Measurements from ENCODE around the gene RFT1. TPM values are rescaled to one million over a fixed set of nuclear protein-coding genes. Genes with fewer than 3 reads are reported as not detected.

RFT1 gene
- total RNA-seq: 9.1 TPM

GRCh38 chr3:53130179-53131061 lies at the start of gene RFT1:
Gene RFT1 (minus strand): TSS chr3:53130435. CDS start chr3:53130400, 35 bp downstream.
- DNase-seq: peak; percentile 99

DNA sequence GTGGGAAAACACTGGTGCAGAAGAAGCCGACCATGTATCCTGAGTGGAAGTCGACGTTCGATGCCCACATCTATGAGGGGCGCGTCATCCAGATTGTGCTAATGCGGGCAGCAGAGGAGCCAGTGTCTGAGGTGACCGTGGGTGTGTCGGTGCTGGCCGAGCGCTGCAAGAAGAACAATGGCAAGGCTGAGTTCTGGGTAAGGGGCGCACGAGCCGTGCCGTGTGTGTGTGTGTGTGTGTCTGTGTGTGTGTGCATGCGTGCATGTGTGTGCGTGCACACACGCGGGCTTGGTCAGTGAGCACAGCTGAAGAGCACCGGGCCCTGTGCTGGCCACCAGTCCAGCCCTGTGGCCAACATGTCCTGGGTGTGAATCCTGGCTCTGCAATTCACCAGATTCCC lies 49.3 kb upstream of the RFT1 start:
- no peak for DNase-seq

- DNase-seq: no peak
Measured at GRCh38 chr3:53178246-53178645, 48.0 kb upstream of the RFT1 start.

DNA sequence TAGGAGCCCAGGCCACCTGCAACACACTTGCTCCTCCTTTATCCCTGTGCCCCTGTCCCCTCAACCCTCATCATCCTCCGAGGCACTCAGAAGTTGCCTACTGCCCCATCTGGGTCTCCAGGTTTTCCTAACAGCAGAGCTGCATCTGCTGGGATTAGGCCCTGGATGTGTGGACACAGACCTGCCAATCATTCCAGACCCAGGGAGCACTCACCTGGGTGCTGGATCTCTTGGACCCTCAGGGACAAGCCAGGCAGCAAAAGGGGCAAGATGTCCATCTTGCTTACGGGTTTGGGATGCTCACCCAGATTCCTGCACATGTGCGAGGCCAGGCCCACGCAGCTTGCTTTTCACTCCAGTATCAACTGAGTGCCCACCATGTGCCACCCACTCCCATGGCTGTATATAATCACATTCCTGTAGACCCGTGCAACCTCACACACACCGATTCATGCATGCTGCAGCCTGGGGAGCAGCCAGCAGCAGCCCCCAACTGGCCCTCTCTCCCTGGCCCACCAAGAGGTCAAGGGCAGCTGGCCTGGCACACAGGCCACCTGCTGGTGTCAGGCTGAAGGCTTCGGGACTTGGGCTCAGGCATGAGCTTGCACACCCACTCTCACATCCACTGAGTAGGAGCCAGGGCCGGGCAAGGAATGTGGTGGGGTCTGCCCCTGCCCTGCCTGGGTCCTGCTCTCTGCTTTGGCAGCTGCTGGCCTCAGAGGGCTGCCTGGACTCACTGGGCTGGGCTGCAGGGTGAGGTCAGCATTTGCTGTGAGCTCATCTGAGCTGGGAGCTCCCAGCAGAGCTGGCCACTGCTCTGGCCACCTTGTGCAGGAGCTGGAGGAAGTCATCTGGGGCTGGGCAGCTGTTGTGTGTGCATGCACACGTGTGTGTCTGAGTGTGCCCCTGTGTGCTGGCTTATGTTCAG lies 45.6 kb upstream of the RFT1 start:
- DNase-seq: no peak

GRCh38 chr3:53174346-53175250 lies 44.4 kb upstream of the RFT1 start:
- DNase-seq: no peak

DNA sequence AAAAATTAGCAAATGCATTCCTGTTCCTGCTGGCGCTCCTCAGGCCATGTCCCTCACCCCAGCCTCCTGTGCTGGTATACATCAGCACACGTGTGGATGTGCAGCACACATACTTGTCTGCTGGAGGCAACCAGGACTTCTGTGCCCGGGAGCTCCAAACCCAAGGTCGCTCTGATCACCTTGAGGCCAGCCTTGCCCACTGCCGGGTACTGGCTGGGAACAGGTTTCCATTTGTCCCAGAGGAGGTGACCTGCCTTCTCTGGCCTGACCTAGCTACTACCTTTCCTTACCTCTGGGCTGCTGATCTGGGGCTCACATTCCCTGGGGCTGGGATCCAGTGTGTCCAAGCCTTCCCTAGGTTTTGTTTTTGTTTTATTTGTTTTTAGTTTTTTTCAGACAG lies 42.9 kb upstream of the RFT1 start:
- DNase-seq: no peak

- DNase-seq: no peak
Measured at GRCh38 chr3:53171827-53172505, 41.7 kb upstream of the RFT1 start.

DNA sequence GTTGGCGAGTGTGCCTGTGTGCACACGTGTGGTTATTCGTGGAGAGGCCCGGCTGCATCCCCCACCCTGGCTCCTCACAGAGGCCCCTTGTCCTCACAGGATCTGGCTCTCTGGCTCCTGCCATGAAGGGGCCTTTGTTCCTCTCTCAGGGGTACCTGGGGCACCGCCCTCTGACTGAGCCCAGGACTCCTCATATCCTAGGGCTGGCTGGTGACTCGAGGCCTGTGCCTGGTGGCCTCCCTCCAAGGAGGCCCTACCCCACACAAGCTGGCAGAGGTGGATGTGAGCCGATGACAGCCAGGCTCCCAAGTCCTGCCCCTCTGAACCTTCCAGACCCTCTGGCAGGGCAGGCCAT lies 40.8 kb upstream of the RFT1 start:
- no peak for DNase-seq

- no peak for DNase-seq
Measured at GRCh38 chr3:53170325-53171063, 40.3 kb upstream of the RFT1 start.

GRCh38 chr3:53169832-53170324 lies 39.6 kb upstream of the RFT1 start:
- DNase-seq: no peak

GRCh38 chr3:53169045-53169831 lies 39.0 kb upstream of the RFT1 start:
- DNase-seq: no peak

DNA sequence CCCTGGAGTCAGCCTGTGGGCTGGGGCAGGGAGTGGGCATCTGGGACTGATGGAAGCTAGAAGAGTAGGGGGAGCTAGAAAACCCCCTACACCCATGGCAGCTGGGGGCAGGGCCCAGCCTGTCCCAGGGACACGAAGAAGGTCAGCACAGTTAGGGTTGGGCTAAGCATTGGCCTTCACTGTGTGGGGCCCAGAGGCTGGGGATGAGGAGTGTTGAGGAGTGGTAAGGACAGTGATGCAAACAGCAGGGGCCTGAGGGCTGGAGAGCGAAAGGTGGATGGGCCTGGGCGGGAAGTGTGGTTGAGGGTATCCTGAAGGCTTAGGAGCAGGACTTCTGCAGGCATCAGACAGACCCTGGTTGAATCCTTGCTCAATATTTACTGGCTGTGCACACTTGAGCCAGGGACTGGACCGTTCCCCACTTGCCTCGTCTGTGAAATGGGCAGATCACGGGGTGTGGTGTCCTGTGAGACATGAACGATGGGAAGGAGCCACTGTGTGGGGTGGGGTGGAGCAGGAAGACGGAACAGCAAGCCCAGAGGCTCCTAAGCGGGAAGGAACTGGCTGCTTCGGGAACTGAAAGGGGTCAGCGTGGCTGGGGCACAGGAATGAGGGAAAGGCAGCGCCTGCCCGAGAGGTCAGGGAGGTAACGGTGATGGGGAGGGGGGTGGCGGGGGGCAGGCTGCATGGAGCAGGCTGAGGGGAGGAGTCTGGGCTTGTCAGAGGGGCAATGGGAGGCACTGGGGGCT lies 38.1 kb upstream of the RFT1 start:
- DNase-seq: no peak

GRCh38 chr3:53167418-53168174 lies 37.4 kb upstream of the RFT1 start:
- DNase-seq: no peak

- no peak for DNase-seq
Measured at GRCh38 chr3:53166781-53167291, 36.6 kb upstream of the RFT1 start.

GRCh38 chr3:53166206-53166605 lies 36.0 kb upstream of the RFT1 start:
- DNase-seq: no peak

- DNase-seq: no peak
Measured at GRCh38 chr3:53164911-53165310, 34.7 kb upstream of the RFT1 start.

GRCh38 chr3:53163444-53164387 lies 33.5 kb upstream of the RFT1 start:
- no peak for DNase-seq

Measured in tongue (tissue), 2 donors.